HepG2 (cell line): ENCODE results near the gene USH2A.

Experiments used
- ARHGAP35 ChIP-seq: sonication (generic); formaldehyde crosslinking; IDR thresholded peaks from 2 replicates; pipeline ENCODE4 v1.9.0; 2022; ENCODE audit warnings: mild to moderate bottlenecking, inconsistent platforms, moderate library complexity, missing genetic modification reagents, borderline replicate concordance
- FOXO4 ChIP-seq: sonication (generic); formaldehyde crosslinking; conservative IDR thresholded peaks from 2 replicates; pipeline ENCODE4 v1.8.1; 2023; ENCODE audit warnings: missing genetic modification reagents
- POLR2A ChIP-seq, 2 experiments: IDR thresholded peaks; 2 replicates each; pipeline ENCODE4 v1.6.1; 2011; ENCODE audit warnings: low read depth in 2 of 2, low read length in 2 of 2, mild to moderate bottlenecking in 1 of 2, moderate library complexity in 1 of 2; ENCODE audit not compliant: insufficient read depth in 1 of 2
- SALL2 ChIP-seq: sonication (generic); formaldehyde crosslinking; IDR thresholded peaks from 2 replicates; pipeline ENCODE4 v1.8.1; 2023; ENCODE audit warnings: mild to moderate bottlenecking, missing genetic modification reagents, inconsistent platforms
- SIN3B ChIP-seq: fragments of 150-350 bp; IDR thresholded peaks from 2 replicates; pipeline ENCODE4 v1.6.1; 2014; ENCODE audit warnings: low read length
- USF2 ChIP-seq, 2 experiments: sonication (generic) in 1 of 2; formaldehyde crosslinking in 1 of 2; IDR thresholded peaks; 2 replicates each; pipeline versions ENCODE4 v1.5.1 to v1.6.1; 2011 to 2020; ENCODE audit warnings: borderline replicate concordance in 1 of 2, low read depth in 1 of 2, low read length in 1 of 2, mild to moderate bottlenecking in 1 of 2, missing genetic modification reagents in 1 of 2, moderate library complexity in 1 of 2
- TF ChIP-seq, protein P1 (sequence below): IDR thresholded peaks from 2 replicates; pipeline ENCODE4 v1.6.1; 2016; ENCODE audit warnings: low read depth, control low read depth
- TF ChIP-seq, protein P2 (sequence below): sonication (generic); formaldehyde crosslinking; IDR thresholded peaks from 2 replicates; pipeline ENCODE4 v1.4.0; 2020; ENCODE audit warnings: mild to moderate bottlenecking, missing genetic modification reagents

GRCh38 chr1:215648957-215649356, 774.3 kb downstream of the USH2A start:
- TF ChIP-seq SALL2 (CRISPR knock-in tag) (no peak), SIN3B (no peak), POLR2A (IDR thresholded peaks at IDR 0.05; ENCODE audit: insufficient read depth in 1 of 2, low read depth in 2 of 2, low read length in 2 of 2) (no peak), FOXO4 (CRISPR knock-in tag) (no peak), ARHGAP35 (no peak), USF2 (IDR thresholded peaks at IDR 0.05; ENCODE audit: low read depth, low read length) (no peak), USF2 (CRISPR knock-in tag; IDR thresholded peaks at IDR 0.05; ENCODE audit: borderline replicate concordance) (no peak)
- TF ChIP-seq, protein P1, sequence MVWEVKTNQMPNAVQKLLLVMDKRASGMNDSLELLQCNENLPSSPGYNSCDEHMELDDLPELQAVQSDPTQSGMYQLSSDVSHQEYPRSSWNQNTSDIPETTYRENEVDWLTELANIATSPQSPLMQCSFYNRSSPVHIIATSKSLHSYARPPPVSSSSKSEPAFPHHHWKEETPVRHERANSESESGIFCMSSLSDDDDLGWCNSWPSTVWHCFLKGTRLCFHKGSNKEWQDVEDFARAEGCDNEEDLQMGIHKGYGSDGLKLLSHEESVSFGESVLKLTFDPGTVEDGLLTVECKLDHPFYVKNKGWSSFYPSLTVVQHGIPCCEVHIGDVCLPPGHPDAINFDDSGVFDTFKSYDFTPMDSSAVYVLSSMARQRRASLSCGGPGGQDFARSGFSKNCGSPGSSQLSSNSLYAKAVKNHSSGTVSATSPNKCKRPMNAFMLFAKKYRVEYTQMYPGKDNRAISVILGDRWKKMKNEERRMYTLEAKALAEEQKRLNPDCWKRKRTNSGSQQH (CRISPR knock-in tag), result no peak
- TF ChIP-seq, protein P2, sequence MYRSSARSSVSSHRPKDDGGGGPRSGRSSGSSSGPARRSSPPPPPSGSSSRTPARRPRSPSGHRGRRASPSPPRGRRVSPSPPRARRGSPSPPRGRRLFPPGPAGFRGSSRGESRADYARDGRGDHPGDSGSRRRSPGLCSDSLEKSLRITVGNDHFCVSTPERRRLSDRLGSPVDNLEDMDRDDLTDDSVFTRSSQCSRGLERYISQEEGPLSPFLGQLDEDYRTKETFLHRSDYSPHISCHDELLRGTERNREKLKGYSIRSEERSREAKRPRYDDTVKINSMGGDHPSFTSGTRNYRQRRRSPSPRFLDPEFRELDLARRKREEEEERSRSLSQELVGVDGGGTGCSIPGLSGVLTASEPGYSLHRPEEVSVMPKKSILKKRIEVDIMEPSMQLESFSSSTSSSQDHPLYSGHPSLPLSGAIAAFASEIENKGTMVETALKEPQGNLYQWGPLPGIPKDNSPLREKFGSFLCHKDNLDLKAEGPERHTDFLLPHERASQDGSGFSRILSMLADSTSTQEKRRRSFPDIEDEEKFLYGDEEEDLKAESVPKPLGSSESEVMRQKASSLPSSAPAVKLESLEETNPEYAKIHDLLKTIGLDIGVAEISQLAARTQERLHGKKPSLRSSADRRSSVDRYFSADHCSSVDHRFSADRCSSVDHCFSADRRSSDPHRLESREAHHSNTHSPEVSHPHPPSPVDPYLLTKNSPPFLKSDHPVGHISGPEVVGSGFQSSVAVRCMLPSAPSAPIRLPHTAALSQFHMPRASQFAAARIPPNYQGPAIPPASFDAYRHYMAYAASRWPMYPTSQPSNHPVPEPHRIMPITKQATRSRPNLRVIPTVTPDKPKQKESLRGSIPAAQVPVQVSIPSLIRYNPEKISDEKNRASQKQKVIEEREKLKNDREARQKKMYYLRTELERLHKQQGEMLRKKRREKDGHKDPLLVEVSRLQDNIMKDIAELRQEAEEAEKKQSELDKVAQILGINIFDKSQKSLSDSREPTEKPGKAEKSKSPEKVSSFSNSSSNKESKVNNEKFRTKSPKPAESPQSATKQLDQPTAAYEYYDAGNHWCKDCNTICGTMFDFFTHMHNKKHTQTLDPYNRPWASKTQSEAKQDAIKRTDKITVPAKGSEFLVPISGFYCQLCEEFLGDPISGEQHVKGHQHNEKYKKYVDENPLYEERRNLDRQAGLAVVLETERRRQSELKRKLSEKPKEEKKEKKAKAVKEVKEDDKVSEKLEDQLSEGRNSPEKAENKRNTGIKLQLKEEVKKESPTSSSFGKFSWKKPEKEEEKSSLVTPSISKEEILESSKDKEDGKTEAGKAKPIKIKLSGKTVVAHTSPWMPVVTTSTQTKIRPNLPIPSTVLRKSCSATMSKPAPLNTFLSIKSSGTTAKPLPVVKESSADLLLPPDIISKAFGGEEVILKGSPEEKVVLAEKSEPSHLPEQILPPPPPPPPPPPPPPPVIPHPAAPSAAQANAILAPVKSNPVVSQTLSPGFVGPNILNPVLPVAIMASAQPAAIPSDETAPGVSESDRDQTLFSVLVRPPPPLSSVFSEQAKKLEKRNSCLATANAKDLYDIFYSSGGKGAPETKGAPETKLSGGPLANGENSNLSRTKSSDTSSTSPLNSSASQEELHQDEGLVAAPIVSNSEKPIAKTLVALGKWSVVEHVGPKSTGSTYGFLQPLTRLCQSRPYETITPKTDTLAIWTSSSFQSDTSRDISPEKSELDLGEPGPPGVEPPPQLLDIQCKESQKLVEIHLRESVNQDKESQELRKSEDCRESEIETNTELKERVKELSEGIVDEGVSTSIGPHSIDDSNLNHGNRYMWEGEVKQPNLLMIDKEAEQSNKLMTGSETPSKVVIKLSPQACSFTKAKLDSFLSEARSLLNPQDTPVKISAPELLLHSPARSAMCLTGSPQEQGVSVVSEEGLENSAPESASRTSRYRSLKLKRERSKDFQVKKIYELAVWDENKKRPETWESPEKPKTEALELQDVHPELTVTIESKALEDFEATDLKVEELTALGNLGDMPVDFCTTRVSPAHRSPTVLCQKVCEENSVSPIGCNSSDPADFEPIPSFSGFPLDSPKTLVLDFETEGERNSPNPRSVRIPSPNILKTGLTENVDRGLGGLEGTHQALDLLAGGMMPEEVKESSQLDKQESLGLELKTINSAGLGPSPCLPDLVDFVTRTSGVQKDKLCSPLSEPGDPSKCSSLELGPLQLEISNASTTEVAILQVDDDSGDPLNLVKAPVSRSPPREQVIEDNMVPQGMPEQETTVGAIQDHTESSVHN, result no peak
